Gastrocnemius medialis (tissue), 4 donors: ENCODE data around the gene BUB1B.

Experiments
- POLR2A ChIP-seq, 2 donors: fragments of 450-650 bp; IDR thresholded peaks; one replicate each; pipeline ENCODE4 v1.6.1; 2017; ENCODE audit warnings: antibody characterized with exemption in 2 of 2, mild to moderate bottlenecking in 2 of 2, moderate library complexity in 2 of 2
- TF ChIP-seq, protein P1 (sequence below), 5 experiments: fragments of 450-650 bp in 3 of 5; fragments of 200-600 bp in 2 of 5; sonication (generic) in 2 of 5; IDR thresholded peaks in 4 of 5; conservative IDR thresholded peaks in 1 of 5; 1 replicate in 4 of 5; 2 replicates in 1 of 5; pipeline ENCODE4 v1.5.1; 2016 to 2019; ENCODE audit warnings: antibody characterized with exemption in 5 of 5, mild to moderate bottlenecking in 3 of 5, moderate library complexity in 3 of 5

DNA sequence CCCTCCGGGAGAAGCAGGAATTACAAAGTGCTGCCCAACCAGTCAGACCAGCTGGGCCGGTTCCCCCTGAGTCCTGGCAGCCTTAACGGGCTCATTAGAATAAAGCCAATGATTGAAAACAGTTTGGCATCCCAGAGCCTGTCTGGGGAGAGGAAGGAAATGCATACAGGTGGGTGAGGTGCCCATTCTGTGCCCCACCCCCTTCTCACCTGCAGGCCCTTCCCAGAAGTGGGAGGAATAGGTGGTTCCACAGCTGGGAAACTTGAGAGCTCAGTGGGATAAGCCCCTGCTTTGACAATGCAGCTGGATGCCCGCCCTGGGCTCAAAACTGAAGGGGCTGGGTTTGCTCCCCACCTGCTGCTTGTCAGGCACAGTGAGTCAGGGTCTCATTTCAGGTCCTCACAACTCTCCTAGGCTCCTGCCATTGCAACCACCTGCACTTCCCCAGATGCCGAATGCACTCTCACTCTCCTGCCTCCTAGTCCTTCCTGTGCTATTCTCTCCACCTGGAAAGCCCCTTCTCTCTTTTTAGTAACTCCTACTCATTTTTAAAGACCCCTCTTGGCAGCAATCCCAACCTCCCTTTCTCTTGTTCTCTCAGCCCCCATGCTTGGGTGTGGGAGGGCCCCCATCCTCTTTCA lies 5.5 kb upstream of the BUB1B start:
- TF ChIP-seq, protein P1, sequence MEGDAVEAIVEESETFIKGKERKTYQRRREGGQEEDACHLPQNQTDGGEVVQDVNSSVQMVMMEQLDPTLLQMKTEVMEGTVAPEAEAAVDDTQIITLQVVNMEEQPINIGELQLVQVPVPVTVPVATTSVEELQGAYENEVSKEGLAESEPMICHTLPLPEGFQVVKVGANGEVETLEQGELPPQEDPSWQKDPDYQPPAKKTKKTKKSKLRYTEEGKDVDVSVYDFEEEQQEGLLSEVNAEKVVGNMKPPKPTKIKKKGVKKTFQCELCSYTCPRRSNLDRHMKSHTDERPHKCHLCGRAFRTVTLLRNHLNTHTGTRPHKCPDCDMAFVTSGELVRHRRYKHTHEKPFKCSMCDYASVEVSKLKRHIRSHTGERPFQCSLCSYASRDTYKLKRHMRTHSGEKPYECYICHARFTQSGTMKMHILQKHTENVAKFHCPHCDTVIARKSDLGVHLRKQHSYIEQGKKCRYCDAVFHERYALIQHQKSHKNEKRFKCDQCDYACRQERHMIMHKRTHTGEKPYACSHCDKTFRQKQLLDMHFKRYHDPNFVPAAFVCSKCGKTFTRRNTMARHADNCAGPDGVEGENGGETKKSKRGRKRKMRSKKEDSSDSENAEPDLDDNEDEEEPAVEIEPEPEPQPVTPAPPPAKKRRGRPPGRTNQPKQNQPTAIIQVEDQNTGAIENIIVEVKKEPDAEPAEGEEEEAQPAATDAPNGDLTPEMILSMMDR (IDR thresholded peaks at IDR 0.05 in 4 of 5, conservative IDR thresholded peaks at IDR 0.05 in 1 of 5), result no peak
- TF ChIP-seq POLR2A (IDR thresholded peaks at IDR 0.05), result no peak
